ENCODE results near the gene MAP3K7CL. TPM values are rescaled to one million over a fixed set of nuclear protein-coding genes. Genes with fewer than 3 reads are reported as not detected.

Gene MAP3K7CL
- total RNA-seq, 4 donors from 2014 or later = 1.6 to 2.8 (median 1.9) TPM

DNA sequence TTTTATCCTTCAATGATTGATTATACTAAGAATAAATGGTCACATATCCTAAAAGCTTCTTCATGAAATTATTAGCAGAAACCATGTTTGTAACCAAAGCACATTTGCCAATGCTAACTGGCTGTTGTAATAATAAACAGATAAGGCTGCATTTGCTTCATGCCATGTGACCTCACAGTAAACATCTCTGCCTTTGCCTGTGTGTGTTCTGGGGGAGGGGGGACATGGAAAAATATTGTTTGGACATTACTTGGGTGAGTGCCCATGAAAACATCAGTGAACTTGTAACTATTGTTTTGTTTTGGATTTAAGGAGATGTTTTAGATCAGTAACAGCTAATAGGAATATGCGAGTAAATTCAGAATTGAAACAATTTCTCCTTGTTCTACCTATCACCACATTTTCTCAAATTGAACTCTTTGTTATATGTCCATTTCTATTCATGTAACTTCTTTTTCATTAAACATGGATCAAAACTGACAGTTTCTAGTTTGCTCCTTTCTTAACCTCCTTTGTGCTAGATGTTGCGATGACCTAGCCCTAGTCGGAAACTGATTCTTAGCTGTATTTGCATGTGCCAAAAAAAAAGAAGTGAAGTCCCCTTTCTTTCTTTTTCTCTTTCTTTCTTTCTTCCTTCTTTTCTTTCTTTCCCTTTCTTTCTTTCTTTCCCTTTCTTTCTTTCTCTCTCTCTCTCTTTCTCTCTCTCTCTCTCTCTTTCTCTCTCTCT lies 45.1 kb downstream of the MAP3K7CL start:
- no peaks in the 10 kb centered on the region for H3K27me3 ChIP-seq
- no peak overlapping the region for H3K27ac ChIP-seq (replicated peaks in 1 of 4)
- TF ChIP-seq POLR2AphosphoS5 (IDR thresholded peaks at IDR 0.05) (no peak), EP300 (IDR thresholded peaks at IDR 0.05) (no peak), POLR2A (IDR thresholded peaks at IDR 0.05; ENCODE audit: low read depth) (no peak)
- TF ChIP-seq, protein P1, sequence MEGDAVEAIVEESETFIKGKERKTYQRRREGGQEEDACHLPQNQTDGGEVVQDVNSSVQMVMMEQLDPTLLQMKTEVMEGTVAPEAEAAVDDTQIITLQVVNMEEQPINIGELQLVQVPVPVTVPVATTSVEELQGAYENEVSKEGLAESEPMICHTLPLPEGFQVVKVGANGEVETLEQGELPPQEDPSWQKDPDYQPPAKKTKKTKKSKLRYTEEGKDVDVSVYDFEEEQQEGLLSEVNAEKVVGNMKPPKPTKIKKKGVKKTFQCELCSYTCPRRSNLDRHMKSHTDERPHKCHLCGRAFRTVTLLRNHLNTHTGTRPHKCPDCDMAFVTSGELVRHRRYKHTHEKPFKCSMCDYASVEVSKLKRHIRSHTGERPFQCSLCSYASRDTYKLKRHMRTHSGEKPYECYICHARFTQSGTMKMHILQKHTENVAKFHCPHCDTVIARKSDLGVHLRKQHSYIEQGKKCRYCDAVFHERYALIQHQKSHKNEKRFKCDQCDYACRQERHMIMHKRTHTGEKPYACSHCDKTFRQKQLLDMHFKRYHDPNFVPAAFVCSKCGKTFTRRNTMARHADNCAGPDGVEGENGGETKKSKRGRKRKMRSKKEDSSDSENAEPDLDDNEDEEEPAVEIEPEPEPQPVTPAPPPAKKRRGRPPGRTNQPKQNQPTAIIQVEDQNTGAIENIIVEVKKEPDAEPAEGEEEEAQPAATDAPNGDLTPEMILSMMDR (IDR thresholded peaks at IDR 0.05) = no peak
- H3K4me1 ChIP-seq = peaks cover 3 to 14% (median 12%) of the 10 kb centered on the region in 4 donors
- WGBS = 65% methylated on average over 3 of the region's 3 CpGs
- DNase-seq (ENCODE audit: extremely low spot score) = no peak
- H3K36me3 ChIP-seq = no peaks in the 10 kb centered on the region
- intact Hi-C loops (cut with DNase I) = no loop called here
- no peaks in the 10 kb centered on the region for H3K9me3 ChIP-seq
- H3K4me3 ChIP-seq = no peak overlapping the region

DNA sequence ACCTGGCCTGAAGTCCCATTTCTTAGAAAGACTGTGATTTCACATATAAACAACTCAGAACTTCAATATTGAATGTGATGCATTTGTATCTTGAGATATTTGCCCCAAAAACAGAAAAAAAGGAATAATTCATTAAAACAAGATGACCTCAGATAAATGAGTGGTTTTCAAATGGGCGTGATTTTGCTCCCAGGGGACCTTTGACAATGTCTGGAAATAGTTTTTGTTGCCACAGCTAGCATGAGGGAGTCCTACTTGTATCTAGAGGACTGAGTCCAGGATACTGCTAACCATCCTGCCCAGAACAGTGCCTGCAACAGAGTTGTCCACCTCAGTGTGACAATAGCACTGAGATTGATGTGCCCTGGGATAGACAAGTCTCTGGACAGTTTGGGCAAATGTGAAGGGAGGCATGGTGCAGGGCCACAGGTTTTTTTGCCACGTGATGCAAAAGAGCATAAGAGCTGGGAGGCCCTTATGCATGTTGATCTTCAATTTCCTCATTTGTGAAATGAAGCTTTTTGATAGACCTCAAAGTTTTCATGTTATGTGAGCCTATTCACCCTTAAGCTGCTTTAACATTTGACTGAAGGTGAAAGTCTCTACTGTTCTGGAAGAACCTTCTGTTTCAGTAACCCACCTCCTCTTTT lies 46.2 kb downstream of the MAP3K7CL start:
- Histone ChIP-seq H3K36me3 (no peaks in the 10 kb centered on the region), H3K9me3 (no peaks in the 10 kb centered on the region), H3K4me1 (peaks cover 3 to 18% (median 16%) of the 10 kb centered on the region in 4 donors), H3K27me3 (no peaks in the 10 kb centered on the region), H3K4me3 (no peak overlapping the region), H3K27ac (replicated peaks in 1 of 4) (no peak overlapping the region)
- no peak for DNase-seq (ENCODE audit: extremely low spot score)
- TF ChIP-seq POLR2AphosphoS5 (IDR thresholded peaks at IDR 0.05) (no peak), EP300 (IDR thresholded peaks at IDR 0.05) (no peak), POLR2A (IDR thresholded peaks at IDR 0.05; ENCODE audit: low read depth) (no peak)
- TF ChIP-seq, protein P1 (IDR thresholded peaks at IDR 0.05) = no peak
- intact Hi-C loops (cut with DNase I) = no loop called here
- 69% methylated on average over 2 of the region's 2 CpGs for WGBS

DNA sequence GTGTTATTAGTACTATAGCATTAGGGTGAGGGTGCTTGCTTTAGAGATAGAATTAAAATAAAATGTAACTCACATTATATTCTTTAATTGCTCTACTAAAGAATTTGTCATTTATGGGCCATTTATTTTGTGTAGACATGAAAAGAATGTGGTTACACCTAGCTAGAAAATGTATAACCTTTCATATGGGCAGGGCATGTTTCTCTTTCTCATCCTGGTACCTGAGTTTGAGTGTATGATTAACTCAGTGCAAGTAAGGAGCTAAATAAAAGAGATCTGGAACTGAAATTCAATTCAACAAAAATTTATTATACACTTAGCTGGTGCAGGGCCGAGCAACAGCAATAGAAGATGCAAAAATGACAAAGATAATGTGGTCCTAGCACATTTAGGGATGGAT lies 47.4 kb downstream of the MAP3K7CL start:
- peaks cover 15 to 28% (median 26%) of the 10 kb centered on the region in 4 donors for H3K4me1 ChIP-seq
- no peak for DNase-seq (ENCODE audit: extremely low spot score)
- intact Hi-C loops (cut with DNase I) = no loop called here

DNA sequence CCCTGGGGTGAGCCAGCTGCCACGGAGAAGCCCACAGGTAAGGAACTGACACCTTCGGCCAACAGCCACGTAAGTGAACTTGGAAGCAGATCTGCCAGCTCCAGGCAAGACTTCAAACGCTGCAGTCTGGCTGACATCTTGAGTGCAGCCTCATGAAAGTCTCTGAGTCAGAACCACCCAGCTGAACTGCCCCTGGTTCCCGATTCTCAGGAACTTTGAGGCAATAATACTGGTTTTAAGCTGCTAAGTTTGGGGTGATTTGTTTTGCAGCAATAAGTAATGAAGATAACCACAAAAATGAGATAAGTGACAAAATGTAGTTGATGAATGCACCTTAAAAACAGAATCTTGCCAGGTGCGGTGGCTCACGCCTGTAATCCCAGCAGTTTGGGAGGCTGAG lies 48.5 kb downstream of the MAP3K7CL start:
- Histone ChIP-seq H3K36me3 (no peaks in the 10 kb centered on the region), H3K9me3 (no peaks in the 10 kb centered on the region), H3K27me3 (no peaks in the 10 kb centered on the region), H3K27ac (replicated peaks in 1 of 4) (no peak overlapping the region), H3K4me3 (no peak overlapping the region), H3K4me1 (peaks cover 24 to 38% (median 33%) of the 10 kb centered on the region in 4 donors)
- no peak for DNase-seq (ENCODE audit: extremely low spot score)
- intact Hi-C loops (cut with DNase I) = no loop called here
- 97% methylated on average over 7 of the region's 7 CpGs for WGBS
- TF ChIP-seq, protein P1 (IDR thresholded peaks at IDR 0.05) = no peak
- TF ChIP-seq POLR2A (IDR thresholded peaks at IDR 0.05; ENCODE audit: low read depth) = no peak
- no peak for TF ChIP-seq POLR2AphosphoS5 (IDR thresholded peaks at IDR 0.05)
- no peak for TF ChIP-seq EP300 (IDR thresholded peaks at IDR 0.05)

More for the DNA sequence above, 47.4 kb downstream of the MAP3K7CL start:
- H3K4me3 ChIP-seq = no peak overlapping the region
- H3K36me3 ChIP-seq = no peaks in the 10 kb centered on the region
- TF ChIP-seq POLR2A (IDR thresholded peaks at IDR 0.05; ENCODE audit: low read depth) = no peak
- TF ChIP-seq EP300 (IDR thresholded peaks at IDR 0.05) = no peak
- no peak for TF ChIP-seq POLR2AphosphoS5 (IDR thresholded peaks at IDR 0.05)
- TF ChIP-seq, protein P1 (IDR thresholded peaks at IDR 0.05) = no peak
- H3K27ac ChIP-seq (replicated peaks in 1 of 4) = no peak overlapping the region
- no peaks in the 10 kb centered on the region for H3K9me3 ChIP-seq
- H3K27me3 ChIP-seq = no peaks in the 10 kb centered on the region
- WGBS = 86% methylated on average over 1 of the region's 1 CpG
